NCI-H345 treated with DMSO at 0.1 percent for 48 hours (cell line): Measurements from ENCODE around the gene VARS1.
"Not testable (repeated sequence)": the region's sequence is repeated elsewhere in the genome, so short reads cannot be mapped to it uniquely, and the experiment has no call there.

Experiments
- DNase-seq: peaks from one replicate; lab custom pipeline; 2025; ENCODE audit not compliant: unreplicated experiment; lab: John Stamatoyannopoulos, UW

VARS1 gene

GRCh38 chr6:31822036-31822821 is 26.7 kb upstream of the VARS1 start:
- DNase-seq = no peak

GRCh38 chr6:31821301-31822035 is 25.9 kb upstream of the VARS1 start:
- DNase-seq = no peak

GRCh38 chr6:31820399-31820798 is 24.8 kb upstream of the VARS1 start:
- not testable (repeated sequence) for DNase-seq

- no peak for DNase-seq
These were observed 24.3 kb upstream of the VARS1 start for GRCh38 chr6:31819871-31820299.

- not testable (repeated sequence) for DNase-seq
These were observed 22.5 kb upstream of the VARS1 start for GRCh38 chr6:31817929-31818511.

GRCh38 chr6:31817133-31817928 is 21.8 kb upstream of the VARS1 start:
- DNase-seq = not testable (repeated sequence)

GRCh38 chr6:31815025-31815838 is 19.7 kb upstream of the VARS1 start, which contains the start of the genes HSPA1A and HSPA1L:
TSS of gene HSPA1A (plus strand) at chr6:31815543. CDS start at chr6:31815757, 214 bp downstream.
TSS of gene HSPA1L (minus strand) at chr6:31815283. CDS start at chr6:31811972, 3,311 bp downstream.
- peak; percentile 95 for DNase-seq

- DNase-seq = peak; percentile 83
These were observed 19.1 kb upstream of the VARS1 start for GRCh38 chr6:31814677-31815024.

GRCh38 chr6:31813465-31813849 is 17.9 kb upstream of the VARS1 start:
- no peak for DNase-seq

GRCh38 chr6:31811645-31812044 is 16.1 kb upstream of the VARS1 start:
- no peak for DNase-seq

- DNase-seq = not testable (repeated sequence)
These were observed 13.0 kb upstream of the VARS1 start for GRCh38 chr6:31808599-31808998.

- peak; percentile 85 for DNase-seq
These were observed 11.1 kb upstream of the VARS1 start, which contains the start of gene LSM2 for GRCh38 chr6:31806470-31807272. TSS of gene LSM2 (minus strand) at chr6:31806966. CDS start at chr6:31806757, 209 bp downstream.

- DNase-seq = no peak
These were observed 10.5 kb upstream of the VARS1 start for GRCh38 chr6:31805939-31806469.

GRCh38 chr6:31801031-31801927 is 5.7 kb upstream of the VARS1 start:
- DNase-seq = not testable (repeated sequence)

GRCh38 chr6:31799781-31800180 is 4.2 kb upstream of the VARS1 start:
- no peak for DNase-seq

GRCh38 chr6:31797588-31797987 is 2.0 kb upstream of the VARS1 start:
- no peak for DNase-seq

- no peak for DNase-seq
These were observed 1.4 kb upstream of the VARS1 start for GRCh38 chr6:31796993-31797385.
